A549 (cell line): Measurements from ENCODE around the gene EPHB1.

Experiments
- CTCF ChIP-seq: fragments of >200 bp; sonication (Bioruptor Twin); formaldehyde crosslinking; IDR thresholded peaks from 3 replicates; pipeline ENCODE4 v1.5.1; 2016
- EP300 ChIP-seq, 2 experiments: fragments of >200 bp; sonication (Bioruptor Twin); formaldehyde crosslinking; IDR thresholded peaks; 2 replicates in 1 of 2; 3 replicates in 1 of 2; pipeline ENCODE4 v1.6.1; 2016 to 2017
- FOSL2 ChIP-seq, 2 experiments: fragments of 450-650 bp in 1 of 2; fragments of >200 bp in 1 of 2; sonication (Bioruptor Twin) in 1 of 2; formaldehyde crosslinking; IDR thresholded peaks; 2 replicates each; pipeline versions ENCODE4 v1.5.0 to v1.6.1; 2016 to 2020; ENCODE audit warnings: mild to moderate bottlenecking in 1 of 2, moderate library complexity in 1 of 2
- HDAC2 ChIP-seq: fragments of 200-600 bp; sonication (generic); IDR thresholded peaks from 2 replicates; pipeline ENCODE4 v1.6.1; 2016
- HMGXB4 ChIP-seq: fragments of 250-450 bp; sonication (Bioruptor Pico); IDR thresholded peaks from 2 replicates; pipeline ENCODE4 v1.5.0; 2021; ENCODE audit warnings: mild to moderate bottlenecking, moderate library complexity, borderline replicate concordance
- MYC ChIP-seq: IDR thresholded peaks from 2 replicates; pipeline ENCODE4 v1.6.1; 2012; ENCODE audit warnings: mild to moderate bottlenecking, inconsistent platforms, low read length, improper control_type of control experiment, borderline replicate concordance
- PBX3 ChIP-seq: IDR thresholded peaks from 2 replicates; pipeline ENCODE4 v1.6.1; 2012
- PHF8 ChIP-seq: fragments of 200-600 bp; sonication (generic); IDR thresholded peaks from 2 replicates; pipeline ENCODE4 v1.6.1; 2016; ENCODE audit warnings: low read depth, mild to moderate bottlenecking, antibody characterized with exemption, moderate library complexity, borderline replicate concordance
- POLR2A ChIP-seq: IDR thresholded peaks from 2 replicates; pipeline ENCODE4 v1.6.1; 2012; ENCODE audit warnings: mild to moderate bottlenecking, low read length

GRCh38 chr3:134810052-134810435 is 15.0 kb downstream of the EPHB1 start:
- TF ChIP-seq EP300 (IDR thresholded peaks at IDR 0.05) (no peak), MYC (no peak), CTCF (no peak), PHF8 (no peak), FOSL2 (IDR thresholded peaks at IDR 0.05) (no peak), FOSL2 (CRISPR knock-in tag; IDR thresholded peaks at IDR 0.05) (no peak), HDAC2 (no peak), PBX3 (no peak), HMGXB4 (CRISPR knock-in tag) (no peak), POLR2A (no peak)
